ENCODE data around the gene AFTPH.

The AFTPH gene

GRCh38 chr2:64634345-64635267, 110.5 kb downstream of the AFTPH start:
- DNase-seq: peak; percentile 54 to 76 (median 64)

DNA sequence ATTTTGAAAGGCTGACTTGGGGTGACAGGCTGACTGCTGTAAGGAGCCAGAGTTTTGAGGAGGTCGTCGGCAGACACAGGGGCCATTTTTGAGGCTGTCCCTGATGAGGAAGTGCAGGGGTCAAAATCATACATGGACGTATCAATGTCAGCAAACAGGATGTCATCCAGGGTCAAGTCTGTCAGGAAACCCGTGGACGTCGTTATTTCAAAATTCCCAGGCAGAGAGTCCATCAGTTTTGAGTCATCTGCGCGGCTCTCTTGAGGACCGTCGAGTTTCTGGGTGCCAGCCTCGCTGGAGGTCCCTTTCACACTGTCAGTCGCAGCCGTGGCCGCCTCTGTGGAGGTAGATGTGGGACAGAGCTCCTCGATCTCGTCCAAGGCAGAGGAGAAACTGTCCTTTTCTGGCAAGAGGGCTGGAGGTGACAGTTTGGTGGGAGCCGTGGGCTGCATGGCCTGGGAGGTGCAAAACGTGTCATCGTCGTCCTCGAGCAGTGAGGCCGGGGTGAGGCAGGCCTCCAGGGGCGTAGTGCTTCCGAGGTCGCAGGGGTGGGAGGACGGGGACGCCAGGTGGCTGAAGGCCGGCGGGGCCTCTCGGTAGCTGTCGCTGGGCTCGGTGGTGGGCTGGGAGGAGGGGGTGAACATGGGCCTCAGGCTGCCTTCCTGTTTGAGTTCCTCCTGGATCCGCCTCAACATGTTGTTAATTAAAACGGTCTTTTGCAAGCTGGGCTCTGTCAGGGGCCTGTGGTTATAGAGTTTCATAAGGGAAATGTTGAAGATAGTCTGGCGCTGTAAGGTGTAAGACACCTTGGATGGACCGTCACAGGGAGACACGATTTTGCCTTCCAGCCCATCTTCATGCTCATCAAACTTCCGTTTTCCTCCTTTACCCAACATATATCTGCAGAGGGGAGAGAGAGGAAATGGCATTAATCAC, 112.1 kb downstream of the AFTPH start:
- peak; percentile 49 to 74 (median 58) for DNase-seq

DNA sequence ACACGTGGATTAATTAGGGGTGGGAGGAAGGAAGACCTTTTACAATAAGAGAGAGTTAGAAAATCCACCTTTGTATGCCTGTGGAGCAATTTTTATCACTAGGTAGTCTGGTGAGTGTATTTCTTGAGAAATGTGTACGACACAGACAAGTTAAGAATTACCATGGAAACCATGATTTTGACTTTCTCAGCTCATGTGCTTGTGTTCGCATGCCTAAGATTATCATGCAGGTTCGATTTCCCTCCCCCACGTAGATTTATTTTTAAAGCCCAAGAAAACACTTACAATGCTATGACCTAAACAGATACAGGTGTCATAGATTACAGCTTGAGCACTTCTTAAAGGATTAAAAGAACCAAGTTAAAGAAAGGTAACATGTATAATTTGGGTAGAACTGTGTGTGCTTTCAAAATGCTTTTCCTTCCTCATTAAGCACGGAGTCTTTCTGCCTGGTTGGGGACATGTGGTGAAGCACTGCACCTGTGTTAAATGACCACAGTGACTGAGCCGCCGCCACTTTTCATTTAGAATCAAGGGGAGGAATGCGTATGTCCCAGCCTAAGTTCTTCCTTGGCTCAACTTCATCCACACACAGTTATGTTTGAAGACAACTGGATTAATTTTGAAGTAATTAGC, 113.0 kb downstream of the AFTPH start:
- peak in 1 of 4 experiments; percentile 28 for DNase-seq

- peak in 1 of 4 experiments; percentile 28 for DNase-seq
Measured at GRCh38 chr2:64637931-64638330, 113.8 kb downstream of the AFTPH start.

DNA sequence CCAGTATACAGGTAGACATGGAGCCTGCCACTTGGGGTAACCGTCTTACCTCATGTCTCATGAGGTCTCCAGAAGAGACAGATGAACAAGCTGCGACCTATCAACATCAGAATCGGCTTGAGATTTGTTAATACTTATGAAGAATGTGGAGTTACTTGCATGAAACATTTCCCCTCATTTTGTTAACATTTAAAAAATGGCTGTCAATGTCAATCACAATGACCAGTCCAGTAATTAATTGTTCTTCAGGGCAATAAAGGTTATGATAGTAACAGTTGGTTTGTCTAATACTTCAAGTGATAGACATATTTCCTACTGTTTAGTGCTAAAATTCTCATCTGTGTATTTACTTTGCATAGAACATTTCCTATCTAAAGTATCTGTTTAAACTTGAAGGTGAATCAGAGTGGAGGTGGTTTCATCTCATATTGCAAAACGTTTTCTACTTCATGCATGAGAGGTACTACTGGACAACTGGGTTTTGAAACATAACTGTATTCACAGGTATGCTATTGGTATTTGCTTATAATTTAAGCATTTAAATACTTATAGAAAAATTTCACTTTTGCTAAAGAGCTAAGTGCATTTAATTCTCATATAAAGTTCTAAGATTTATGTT, 114.5 kb downstream of the AFTPH start:
- no peak for DNase-seq

GRCh38 chr2:64639691-64640090, 115.6 kb downstream of the AFTPH start:
- DNase-seq: no peak

GRCh38 chr2:64640153-64641044, 116.3 kb downstream of the AFTPH start:
- DNase-seq: no peak

GRCh38 chr2:64641599-64641998, 117.5 kb downstream of the AFTPH start:
- DNase-seq: no peak
